A673 (cell line): ENCODE results near the gene PDLIM1. TPM values are rescaled to one million over a fixed set of nuclear protein-coding genes. Genes with fewer than 3 reads are reported as not detected.

Source experiments
- BruUV-seq: library from RNA; stranded (reverse); fragments of 400-500 nt; replicated peaks from 2 replicates; lab custom pipeline; 2021; lab: Mats Ljungman, UMichigan
- CTCF ChIA-PET: fragments of 300-600 bp; sonication (Branson Sonifier 250); formaldehyde crosslinking; loops from one replicate; lab custom pipeline; 2022; ENCODE audit warnings: antibody characterized with exemption; lab: Charles Lee
- POLR2A ChIA-PET: fragments of 300-600 bp; sonication (Branson Sonifier 250); formaldehyde crosslinking; loops from one replicate; lab custom pipeline; 2022; ENCODE audit warnings: antibody characterized with exemption; ENCODE audit not compliant: low non-redundant PET; lab: Charles Lee
- DNase-seq: peaks from one replicate; pipeline ENCODE4 v3.0.0-alpha.2; 2015; ENCODE audit warnings: low spot score
- H3K27ac ChIP-seq: fragments of 200-600 bp; sonication (generic); 2 replicates; pipeline ENCODE4 v1.5.1; 2016; ENCODE audit warnings: mixed run types, low read depth, mild to moderate bottlenecking, mixed read lengths, antibody characterized with exemption, low read length; ENCODE audit not compliant: poor library complexity, severe bottlenecking
- H3K27me3 ChIP-seq: fragments of 200-600 bp; sonication (generic); replicated peaks from 2 replicates; pipeline ENCODE4 v1.6.1; 2017; ENCODE audit warnings: mixed run types, low read depth, mild to moderate bottlenecking, mixed read lengths, antibody characterized with exemption, low read length; ENCODE audit not compliant: insufficient read depth, poor library complexity
- H3K36me3 ChIP-seq: fragments of 200-600 bp; sonication (generic); 2 replicates; pipeline ENCODE4 v1.6.1; 2016; ENCODE audit warnings: mixed run types, mild to moderate bottlenecking, mixed read lengths, antibody characterized with exemption, low read length; ENCODE audit not compliant: insufficient read depth, poor library complexity, severe bottlenecking
- H3K4me1 ChIP-seq: fragments of 200-600 bp; sonication (generic); 2 replicates; pipeline ENCODE4 v1.6.1; 2017; ENCODE audit warnings: mixed run types, mild to moderate bottlenecking, mixed read lengths, antibody characterized with exemption, low read length; ENCODE audit not compliant: insufficient read depth, poor library complexity, severe bottlenecking
- H3K4me3 ChIP-seq: fragments of 200-600 bp; sonication (generic); 2 replicates; pipeline ENCODE4 v1.5.1; 2016; ENCODE audit warnings: low read depth, mixed run types, mild to moderate bottlenecking, mixed read lengths, low read length; ENCODE audit not compliant: poor library complexity, severe bottlenecking
- H3K9me3 ChIP-seq: fragments of 200-600 bp; sonication (generic); 2 replicates; pipeline ENCODE4 v1.6.1; 2016; ENCODE audit warnings: mixed run types, low read depth, mild to moderate bottlenecking, mixed read lengths, antibody characterized with exemption, low read length; ENCODE audit not compliant: poor library complexity, severe bottlenecking
- EZH2 ChIP-seq: fragments of 200-600 bp; sonication (generic); IDR thresholded peaks from 2 replicates; pipeline ENCODE4 v1.6.1; 2017; ENCODE audit warnings: borderline replicate concordance, low read depth, mild to moderate bottlenecking, mixed read lengths, antibody characterized with exemption, low read length; ENCODE audit not compliant: poor library complexity, severe bottlenecking
- intact Hi-C: fragments of 100-400 bp; cut with micrococcal nuclease; formaldehyde crosslinking; loops from one replicate; pipeline ENCODE4 v1.10.0; 2022; ENCODE audit not compliant: unreplicated experiment
- total RNA-seq: library from RNA; stranded (reverse); gene quantifications from 2 replicates; pipeline ENCODE4 v1.2.3, GENCODE V29; 2021
- TF ChIP-seq, protein P1 (sequence below): fragments of 300-800, 200-600 bp; sonication (generic); conservative IDR thresholded peaks from 2 replicates; pipeline ENCODE4 v1.5.1; 2017; ENCODE audit warnings: low read depth, mild to moderate bottlenecking, antibody characterized with exemption, low read length, moderate library complexity, mixed read lengths

Gene PDLIM1
- total RNA-seq, 1 experiment from 2014 or later = 0.32 TPM

GRCh38 chr10:95336702-95337101, 45.9 kb upstream of the PDLIM1 start:
- no TSS peak for BruUV-seq
- no peaks in the 10 kb centered on the region for H3K27me3 ChIP-seq
- no peaks in the 10 kb centered on the region for H3K9me3 ChIP-seq
- POLR2A ChIA-PET = no interaction called here
- no peak overlapping the region for H3K27ac ChIP-seq
- no peak for DNase-seq
- TF ChIP-seq, protein P1, sequence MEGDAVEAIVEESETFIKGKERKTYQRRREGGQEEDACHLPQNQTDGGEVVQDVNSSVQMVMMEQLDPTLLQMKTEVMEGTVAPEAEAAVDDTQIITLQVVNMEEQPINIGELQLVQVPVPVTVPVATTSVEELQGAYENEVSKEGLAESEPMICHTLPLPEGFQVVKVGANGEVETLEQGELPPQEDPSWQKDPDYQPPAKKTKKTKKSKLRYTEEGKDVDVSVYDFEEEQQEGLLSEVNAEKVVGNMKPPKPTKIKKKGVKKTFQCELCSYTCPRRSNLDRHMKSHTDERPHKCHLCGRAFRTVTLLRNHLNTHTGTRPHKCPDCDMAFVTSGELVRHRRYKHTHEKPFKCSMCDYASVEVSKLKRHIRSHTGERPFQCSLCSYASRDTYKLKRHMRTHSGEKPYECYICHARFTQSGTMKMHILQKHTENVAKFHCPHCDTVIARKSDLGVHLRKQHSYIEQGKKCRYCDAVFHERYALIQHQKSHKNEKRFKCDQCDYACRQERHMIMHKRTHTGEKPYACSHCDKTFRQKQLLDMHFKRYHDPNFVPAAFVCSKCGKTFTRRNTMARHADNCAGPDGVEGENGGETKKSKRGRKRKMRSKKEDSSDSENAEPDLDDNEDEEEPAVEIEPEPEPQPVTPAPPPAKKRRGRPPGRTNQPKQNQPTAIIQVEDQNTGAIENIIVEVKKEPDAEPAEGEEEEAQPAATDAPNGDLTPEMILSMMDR = no peak
- TF ChIP-seq EZH2 = no peak
- H3K36me3 ChIP-seq = no peaks in the 10 kb centered on the region
- CTCF ChIA-PET = no interaction called here
- H3K4me1 ChIP-seq = peaks cover 3% of the 10 kb centered on the region
- no peak overlapping the region for H3K4me3 ChIP-seq
- intact Hi-C loops = no loop called here

DNA sequence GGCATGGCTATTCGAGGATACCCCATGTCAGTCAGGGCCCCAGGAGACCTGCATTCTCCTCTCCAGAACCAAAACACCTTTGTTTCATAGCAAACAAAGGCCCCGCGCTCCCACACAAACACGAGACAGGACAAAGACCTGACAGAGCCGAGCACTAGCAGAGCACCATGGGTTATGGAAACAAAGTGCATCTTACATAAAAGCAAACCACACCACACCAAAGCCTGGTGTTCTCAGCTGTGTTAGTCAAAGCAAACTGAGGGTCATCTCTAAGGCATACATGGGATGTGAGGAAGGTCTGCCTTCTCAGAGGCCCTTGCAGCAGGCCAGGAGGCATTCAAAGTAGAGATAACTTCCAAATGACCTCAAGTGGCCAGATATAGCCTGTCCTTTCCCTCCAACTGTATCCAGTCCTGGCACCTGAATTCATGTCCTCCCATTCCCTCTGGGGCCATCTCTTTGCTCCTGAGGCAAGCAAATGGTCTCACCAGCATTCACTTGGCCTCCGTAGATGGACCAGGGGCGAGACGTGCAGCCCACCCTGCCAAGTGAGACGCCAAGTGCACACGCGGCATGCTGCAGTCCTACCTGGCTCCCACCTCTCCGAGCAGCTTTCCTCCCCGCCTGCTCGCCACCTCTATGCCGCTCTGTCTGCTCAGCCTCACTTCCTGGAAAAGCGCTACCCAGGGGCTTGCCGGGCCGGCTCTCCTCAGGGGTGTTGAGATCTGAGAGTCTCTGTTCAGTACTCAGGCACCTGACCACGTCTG, 45.3 kb upstream of the PDLIM1 start:
- no TSS peak for BruUV-seq
- intact Hi-C loops = no loop called here

DNA sequence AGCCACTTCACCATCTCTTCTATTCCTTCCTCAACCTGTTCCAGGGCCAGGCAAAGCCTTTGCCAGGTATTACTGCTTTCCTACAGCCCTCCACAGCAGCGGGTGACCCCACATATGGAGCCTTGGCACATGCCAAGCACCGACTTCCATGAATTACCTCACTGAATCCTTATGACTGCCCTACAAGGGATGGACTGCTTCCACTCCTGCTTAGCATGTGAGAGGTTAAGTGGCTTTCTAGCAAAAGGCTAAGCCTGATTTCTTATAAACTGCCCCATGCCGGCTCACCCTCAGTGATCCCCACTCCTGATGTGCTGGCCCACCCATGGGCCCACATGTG, 44.0 kb upstream of the PDLIM1 start:
- intact Hi-C loops = no loop called here
- H3K4me3 ChIP-seq = no peak overlapping the region
- no peak for DNase-seq
- no peaks in the 10 kb centered on the region for H3K4me1 ChIP-seq
- H3K27ac ChIP-seq = no peak overlapping the region
- CTCF ChIA-PET = no interaction called here
- BruUV-seq = no TSS peak
- H3K27me3 ChIP-seq = no peaks in the 10 kb centered on the region
- POLR2A ChIA-PET = no interaction called here
- no peaks in the 10 kb centered on the region for H3K9me3 ChIP-seq
- no peaks in the 10 kb centered on the region for H3K36me3 ChIP-seq
- no peak for TF ChIP-seq EZH2
- TF ChIP-seq, protein P1 = no peak

More for the DNA sequence above, 45.3 kb upstream of the PDLIM1 start:
- Histone ChIP-seq H3K4me3 (no peak overlapping the region), H3K9me3 (no peaks in the 10 kb centered on the region), H3K36me3 (no peaks in the 10 kb centered on the region), H3K27ac (no peak overlapping the region), H3K4me1 (peaks cover under 1% of the 10 kb centered on the region), H3K27me3 (no peaks in the 10 kb centered on the region)
- ChIA-PET POLR2A (no interaction called here), CTCF (no interaction called here)
- TF ChIP-seq, protein P1 = no peak
- no peak for TF ChIP-seq EZH2
- no peak for DNase-seq
